GM12874 (cell line): ENCODE data around the gene CCDC87.

Experiments used
- CTCF ChIP-seq: IDR thresholded peaks from 2 replicates; pipeline ENCODE4 v1.5.1; 2011; ENCODE audit warnings: low read depth, mild to moderate bottlenecking, control low read depth, low read length, moderate library complexity; ENCODE audit not compliant: insufficient read depth

Gene CCDC87

GRCh38 chr11:66549696-66550095 lies 43.2 kb downstream of the CCDC87 start:
- no peak for TF ChIP-seq CTCF

GRCh38 chr11:66548774-66549630 lies 43.9 kb downstream of the CCDC87 start:
- TF ChIP-seq CTCF, result no peak

- no peak for TF ChIP-seq CTCF
Measured at GRCh38 chr11:66548041-66548440, 44.8 kb downstream of the CCDC87 start.

- no peak for TF ChIP-seq CTCF
Measured at GRCh38 chr11:66547662-66548009, 45.2 kb downstream of the CCDC87 start.

GRCh38 chr11:66546966-66547661 lies 45.7 kb downstream of the CCDC87 start:
- TF ChIP-seq CTCF, result no peak

- TF ChIP-seq CTCF, result no peak
Measured at GRCh38 chr11:66546368-66546965, 46.4 kb downstream of the CCDC87 start, which contains the start of gene ACTN3. Gene ACTN3, plus strand, starts transcription at chr11:66546903. Its CDS starts 35 bp downstream, at chr11:66546938.

- no peak for TF ChIP-seq CTCF
Measured at GRCh38 chr11:66545701-66546367, 47.0 kb downstream of the CCDC87 start, which contains the start of gene ZDHHC24. Gene ZDHHC24, minus strand, starts transcription at chr11:66546048. Its CDS starts 45 bp downstream, at chr11:66546003.
